Left forelimb (tissue), 1 donor: ENCODE results near the gene LEKR1.
"Not testable (repeated sequence)": the region's sequence is repeated elsewhere in the genome, so short reads cannot be mapped to it uniquely, and the experiment has no call there.

ENCODE experiments used
- DNase-seq: peaks from one replicate; pipeline ENCODE4 v3.0.0-alpha.2; 2018; ENCODE audit warnings: low spot score

LEKR1 gene

DNA sequence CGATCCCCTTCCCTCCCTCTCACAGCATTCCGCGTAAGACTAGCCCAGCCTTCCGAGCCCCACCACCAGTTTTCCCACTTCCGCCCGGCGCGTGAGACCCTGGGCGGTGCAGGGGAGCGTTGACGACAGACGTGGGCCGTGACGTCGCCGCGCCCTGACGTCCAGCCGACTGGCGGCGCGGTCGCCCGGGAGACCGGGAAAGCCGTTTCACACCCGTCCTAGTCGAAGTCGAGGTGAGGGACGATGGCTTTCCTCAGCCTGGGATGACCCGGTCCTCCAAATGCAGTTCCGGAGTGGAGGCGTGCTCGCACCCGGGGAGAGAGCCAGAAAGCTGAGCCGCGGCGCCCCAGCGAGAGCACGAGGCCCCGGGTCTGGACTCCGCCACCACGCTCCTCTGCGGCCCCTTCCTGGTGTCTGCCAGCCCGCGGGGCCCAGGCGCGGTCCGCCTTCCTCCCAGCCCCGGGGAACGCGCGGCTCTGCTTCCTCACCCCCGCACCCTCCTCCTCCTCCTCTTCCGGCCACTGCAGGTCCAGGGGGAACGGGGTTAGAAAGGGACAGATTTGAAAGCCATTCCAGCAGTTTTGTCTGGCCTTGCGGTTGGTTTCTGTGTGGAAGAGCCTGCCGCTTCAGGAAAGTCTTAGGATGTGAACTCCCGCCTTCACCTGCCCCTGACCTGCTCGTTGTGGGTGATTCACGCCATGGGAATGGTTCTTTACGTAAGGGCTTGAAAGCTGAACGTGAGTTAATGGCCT, at the start of gene LEKR1:
LEKR1 (plus strand) TSS at position 210 of the 752 bp plus-strand sequence. CDS start 2,977 bp downstream, outside the sequence.
- DNase-seq, result peak; percentile 95

DNA sequence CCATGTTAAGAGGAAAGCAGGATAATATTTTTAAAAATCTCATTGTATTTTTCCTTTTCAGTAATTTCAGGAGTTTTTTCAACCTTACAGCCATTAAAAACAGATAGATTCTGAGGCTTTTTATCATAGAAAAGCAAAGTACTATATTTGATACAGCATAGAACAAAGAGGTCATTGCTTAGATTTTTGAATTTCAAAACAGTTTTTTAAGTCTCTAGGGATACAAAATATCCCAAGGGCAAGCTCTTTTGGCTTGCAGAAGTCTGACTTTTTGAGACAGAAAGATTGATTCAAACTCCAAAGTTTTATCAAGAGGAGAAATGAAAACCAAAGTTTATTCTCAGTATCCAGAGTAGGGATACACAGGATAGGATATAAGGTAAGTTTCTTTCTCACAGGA, 49.3 kb upstream of the LEKR1 start:
- no peak for DNase-seq

DNA sequence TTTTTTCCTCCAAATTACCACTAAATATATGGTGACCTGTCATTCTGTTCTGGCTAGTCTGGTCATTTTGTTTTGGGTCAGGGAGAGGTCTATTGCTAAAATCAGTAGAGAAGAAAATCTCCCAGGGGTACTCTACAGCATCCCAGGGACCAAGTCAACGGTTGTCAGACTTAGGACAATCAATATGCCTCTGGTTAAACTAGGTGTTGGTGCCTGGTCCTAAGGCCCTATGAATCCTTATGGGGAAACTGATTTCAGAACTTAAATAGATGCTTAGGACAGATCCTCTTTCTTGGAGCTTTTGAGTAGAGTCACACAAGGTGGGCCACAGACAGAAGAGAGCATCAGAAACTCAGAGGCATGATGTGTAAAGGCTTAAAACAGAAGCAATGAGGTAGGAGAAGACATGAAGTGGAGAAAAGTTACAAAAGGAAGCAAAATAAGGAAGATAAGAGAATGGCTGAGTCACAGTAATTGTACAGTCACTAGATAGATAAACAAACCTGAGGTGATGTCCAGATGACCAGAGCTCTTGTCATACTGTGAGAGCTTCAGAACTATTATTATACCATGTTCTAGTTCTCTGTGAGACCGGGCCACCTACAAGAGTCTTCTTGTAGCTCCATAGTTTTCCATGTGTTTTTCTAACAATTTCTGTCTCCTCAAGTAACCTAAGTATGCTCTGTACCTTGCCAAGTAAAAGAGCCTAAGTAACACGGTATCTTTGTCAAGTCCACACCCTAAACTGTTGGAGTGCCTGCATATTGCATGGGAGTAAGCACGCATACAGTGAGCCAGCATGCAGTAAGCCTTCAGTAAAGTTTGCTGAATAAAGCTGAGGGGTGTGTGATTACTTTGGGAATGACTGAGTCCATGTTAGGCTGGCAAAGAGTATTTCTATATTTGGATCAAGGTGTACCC, 44.6 kb upstream of the LEKR1 start:
- DNase-seq, result no peak

DNA sequence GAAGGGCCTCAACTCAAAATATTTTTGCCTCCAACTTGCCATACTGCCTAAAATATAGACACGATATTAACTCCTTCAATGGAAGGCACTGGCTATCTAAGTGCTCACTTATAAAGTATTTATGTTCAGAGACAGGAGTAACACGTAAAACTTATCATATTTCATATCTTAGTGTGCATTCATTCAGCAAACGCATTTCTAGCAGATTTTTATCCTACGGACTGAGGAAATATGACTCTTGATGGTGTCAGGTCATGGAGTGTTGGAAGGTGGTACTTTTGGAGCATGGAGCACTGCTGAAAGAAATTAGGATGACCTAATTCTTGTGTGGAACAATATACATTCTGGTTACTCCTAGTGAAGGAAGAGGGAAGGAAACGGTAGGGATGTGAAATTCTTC, 43.8 kb upstream of the LEKR1 start:
- no peak for DNase-seq

DNA sequence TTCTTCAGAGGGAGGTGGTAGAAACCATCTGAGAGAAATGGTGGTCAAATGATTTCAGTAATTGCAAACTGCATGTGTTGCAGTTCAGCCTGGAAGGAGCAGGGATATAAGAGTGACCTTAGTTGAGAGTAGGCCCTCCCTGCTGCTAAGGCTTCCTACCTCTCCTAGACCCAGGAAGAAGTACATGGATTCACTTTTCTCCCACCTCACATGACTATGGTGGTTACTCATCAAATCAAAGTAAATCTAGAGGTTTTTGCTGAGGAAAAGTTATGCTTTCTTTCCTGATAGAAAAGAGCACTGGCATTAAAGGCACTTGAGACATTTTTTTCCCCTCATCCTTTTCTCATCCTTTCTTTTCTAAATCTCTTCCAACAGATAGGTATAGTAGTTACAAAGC, 43.2 kb upstream of the LEKR1 start:
- no peak for DNase-seq

DNA sequence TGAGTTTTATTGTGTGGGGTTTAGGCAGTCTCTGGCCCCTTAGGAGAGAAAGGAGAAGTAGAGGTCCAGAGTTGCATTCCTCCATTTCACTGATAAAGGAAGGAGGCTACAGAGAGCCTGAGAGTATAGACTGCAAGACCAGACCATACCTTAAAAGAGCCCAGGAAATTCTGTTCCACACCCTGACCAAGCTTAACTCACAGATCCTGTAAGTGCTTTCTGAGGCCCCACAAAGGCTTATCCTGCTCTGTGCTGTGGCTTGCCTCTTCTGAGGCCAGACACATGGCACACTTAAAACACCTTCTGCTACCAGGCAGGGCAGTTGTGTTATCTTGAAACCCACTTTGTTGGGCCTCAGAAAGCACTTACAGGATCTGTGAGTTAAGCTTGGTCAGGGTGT, 39.2 kb upstream of the LEKR1 start:
- DNase-seq, result no peak

DNA sequence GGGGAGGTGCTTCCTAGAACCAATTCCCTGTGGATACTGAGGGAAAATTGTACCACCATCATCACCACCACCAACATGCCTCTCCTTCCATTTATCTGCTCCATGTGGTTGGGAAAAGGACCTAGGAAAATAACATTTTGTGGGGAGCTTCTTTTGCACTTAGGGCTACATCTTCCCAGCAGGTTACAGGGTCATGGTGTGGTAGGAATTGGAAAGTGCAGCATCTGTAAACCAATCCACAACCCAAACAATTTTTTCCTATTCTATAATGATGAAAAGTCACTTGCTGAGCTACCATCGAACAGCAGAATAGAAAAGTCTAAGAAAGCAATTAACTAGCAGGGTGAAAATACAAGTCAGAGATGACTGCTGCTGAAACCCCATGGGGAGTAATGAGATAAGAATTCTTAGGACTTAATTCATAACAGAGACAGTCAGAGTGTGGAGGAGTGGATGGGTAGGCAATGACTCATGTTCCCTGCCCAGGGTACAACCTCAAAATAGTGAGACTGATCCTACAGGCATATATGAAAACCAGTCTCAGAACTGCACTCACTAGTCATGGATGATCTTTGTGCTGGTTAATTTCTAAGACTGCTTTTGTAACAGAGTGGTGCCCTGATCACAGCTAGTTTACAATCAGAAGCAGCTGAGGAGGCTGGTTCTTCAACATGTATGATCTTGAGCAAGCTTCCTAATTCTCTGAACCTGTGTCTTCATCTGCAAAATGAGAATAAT, 38.1 kb upstream of the LEKR1 start:
- DNase-seq, result no peak

DNA sequence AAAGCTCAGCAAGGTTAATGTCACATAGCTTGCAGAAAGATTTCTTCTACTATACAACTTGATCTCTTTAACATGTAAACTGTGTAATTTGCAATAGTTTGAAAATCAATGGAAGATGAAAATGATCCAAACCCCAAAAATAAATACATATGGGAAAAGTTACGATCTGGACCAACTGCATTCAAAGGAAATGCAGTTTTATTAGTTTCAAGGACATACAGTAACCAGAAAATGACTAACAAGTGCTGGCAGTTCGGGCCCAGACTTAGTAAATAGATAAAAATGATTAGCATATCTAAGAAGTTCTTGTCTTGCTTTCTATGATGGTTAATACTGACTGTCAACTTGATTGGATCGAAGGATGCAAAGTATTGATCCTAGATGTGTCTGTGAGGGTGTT, 37.3 kb upstream of the LEKR1 start:
- no peak for DNase-seq

DNA sequence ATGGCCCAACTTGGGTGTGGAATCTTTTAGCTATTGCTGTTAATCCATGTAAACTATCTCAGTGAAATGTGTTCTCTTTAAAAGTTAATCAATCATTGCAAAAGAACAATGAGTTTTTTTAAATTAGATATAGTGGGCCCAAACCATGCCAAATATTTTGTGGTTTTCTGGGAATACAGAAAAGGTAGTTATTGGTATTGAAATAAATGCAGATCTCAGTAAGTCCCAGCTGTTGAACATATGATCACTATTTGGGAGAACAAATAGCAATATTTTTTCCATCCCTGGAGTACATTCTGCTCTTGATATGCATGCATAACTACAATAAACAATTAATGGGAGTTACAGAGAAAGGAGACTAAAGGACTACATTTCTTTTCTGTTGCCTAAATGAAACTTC, 36.0 kb upstream of the LEKR1 start:
- no peak for DNase-seq

DNA sequence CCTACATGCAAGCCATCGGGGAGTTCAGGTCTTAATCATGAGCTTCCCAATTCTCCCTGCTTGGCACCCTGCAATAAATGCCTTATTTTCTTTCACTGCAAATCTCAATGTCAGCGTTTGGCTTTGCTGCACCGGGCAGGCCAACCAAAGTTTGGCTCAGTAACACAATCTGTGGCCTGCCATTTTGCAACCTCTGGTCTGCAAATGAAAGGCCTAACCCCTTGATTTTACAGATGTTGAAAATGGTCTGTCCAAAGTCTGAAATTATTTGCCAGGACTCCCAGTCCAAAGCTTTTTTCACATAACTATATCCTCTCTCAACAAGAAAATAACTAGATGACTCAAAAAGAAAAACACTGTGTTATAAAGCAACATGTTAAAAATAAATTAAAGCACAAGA, 34.0 kb upstream of the LEKR1 start:
- DNase-seq, result no peak

DNA sequence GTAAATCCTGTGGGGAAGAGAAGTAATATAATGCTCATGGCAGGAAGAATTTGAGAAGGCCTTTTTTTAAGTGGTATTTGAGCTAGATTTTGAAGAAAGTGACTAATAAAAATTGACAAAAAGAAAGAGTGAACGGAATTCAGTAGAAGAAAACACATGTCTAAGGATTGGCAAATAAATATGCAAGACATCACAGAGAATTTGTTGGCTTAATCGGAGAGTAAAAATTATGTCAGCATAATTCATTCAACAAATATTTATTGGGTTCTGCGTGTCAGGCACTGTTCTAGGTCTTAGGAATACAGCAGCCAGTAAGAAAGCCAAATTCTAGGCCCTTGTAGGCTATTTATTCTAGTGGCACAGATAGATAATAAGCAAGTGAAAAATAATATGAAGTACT, 33.6 kb upstream of the LEKR1 start:
- no peak for DNase-seq

DNA sequence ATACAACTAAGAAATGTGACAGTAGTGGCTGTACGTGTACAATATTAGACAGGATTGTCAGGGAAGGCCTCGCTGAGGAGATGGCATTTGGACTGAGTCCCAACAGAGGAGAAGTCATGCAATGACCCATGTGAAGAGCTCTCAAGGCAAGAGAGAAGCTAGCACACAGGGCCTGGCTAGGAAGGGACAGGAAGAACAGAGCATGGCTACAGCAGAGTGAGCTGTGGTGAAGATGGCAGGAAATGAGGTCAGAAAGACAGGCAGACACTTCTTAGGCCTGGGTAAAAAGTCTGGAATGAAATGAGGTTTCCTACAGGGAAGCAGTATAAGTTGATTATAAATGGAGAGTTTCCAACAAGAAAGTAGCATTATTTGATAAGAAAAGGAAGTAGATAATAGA, 33.2 kb upstream of the LEKR1 start:
- DNase-seq, result no peak

DNA sequence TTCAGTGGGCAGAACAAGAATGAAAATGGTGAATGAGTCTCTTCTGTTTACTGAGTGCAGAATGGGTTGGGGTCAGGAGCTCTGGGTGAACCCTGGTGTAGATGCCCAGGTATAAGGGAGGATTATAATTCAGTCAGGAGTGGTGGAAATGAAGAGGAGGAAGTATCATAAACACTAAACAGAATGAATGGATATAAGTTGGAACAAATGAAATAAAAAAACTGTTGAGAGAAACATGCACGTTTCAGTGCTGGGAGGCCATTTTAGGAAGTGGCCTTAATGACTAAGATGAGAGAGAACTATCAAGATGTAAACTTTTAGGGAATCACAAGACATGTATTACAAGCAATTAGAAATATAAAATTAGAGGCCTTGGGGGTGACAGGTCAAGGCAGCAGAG, 32.8 kb upstream of the LEKR1 start:
- no peak for DNase-seq

DNA sequence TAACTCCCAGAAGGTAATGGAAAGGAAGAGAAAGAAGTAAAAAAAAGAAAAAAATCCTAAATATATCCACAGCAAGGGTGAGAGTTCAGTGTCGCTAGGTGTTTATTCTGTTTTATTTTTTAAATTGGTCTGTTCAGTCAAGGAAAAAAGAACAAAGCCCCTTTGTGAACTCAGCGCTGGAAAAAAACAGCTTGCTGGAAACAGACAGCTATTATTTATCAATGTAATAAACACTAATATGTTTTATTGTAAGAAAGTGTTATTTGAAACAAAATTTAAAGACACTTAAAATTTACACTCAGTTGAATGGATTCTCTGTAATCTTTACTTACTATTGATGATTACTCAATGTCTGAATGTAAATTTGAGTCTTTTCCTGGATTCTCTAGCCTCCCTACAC, 32.3 kb upstream of the LEKR1 start:
- DNase-seq, result no peak

DNA sequence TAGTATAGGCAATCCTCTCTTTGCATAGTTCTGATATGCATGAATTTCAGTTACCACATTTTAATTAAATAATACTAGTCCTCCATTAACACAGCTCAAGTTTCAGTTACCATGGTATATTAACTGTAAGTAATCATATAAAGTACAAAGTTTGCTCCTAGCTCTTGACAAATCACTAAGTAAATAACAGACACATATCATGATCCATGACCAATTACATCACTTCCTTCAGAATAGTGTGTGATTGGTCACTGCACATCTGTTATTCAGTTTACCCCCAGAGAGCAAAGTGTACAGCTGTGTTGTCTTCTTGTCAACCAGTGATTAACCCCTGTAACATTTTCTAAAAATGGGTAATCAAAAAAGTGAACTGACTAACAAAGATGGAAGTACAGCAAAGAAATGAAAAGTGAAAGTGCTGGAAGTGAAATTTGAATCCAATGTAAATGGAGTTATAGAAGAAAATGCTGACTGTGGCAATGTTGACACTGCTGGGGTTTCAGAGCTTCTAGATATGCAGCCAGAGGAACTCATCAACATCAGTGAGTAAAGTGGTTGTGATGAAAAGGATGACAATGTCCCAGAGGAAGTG, 30.2 kb upstream of the LEKR1 start:
- no peak for DNase-seq

DNA sequence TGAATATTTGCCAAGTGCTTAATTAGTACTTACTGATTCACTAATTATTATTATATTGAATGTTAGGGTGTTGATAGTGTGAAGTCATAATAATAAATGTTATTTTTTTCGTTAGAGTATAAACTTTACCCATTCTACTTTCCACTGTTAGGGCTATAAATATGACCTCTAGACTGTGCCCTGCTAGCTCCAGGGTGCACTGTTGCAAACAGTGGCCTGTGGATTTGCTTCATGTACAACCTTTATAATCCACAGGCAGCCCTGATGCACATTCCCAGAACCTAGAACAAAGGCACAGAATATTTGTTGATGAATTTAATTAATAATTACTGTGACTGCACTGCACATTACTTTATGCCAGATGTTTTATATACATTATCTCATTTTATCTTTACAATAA, 28.8 kb upstream of the LEKR1 start:
- no peak for DNase-seq

DNA sequence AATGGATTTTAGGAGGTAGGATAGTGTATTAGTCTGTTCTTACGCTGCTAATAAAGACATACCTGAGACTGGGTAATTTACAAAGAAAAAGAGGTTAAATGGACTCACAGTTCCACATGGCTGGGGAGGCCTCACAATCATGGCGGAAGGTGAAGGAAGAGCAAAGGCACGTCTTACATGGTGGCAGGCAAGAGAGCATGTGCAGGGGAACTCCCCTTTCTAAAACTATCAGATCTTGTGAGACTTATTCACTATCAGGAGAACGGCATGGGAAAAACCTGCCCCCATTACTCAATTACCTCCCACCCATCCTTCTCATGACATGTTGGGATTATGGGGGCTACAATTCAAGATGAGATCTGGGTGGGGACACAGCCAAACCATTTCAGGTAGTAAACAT, 25.9 kb upstream of the LEKR1 start:
- DNase-seq, result not testable (repeated sequence)

DNA sequence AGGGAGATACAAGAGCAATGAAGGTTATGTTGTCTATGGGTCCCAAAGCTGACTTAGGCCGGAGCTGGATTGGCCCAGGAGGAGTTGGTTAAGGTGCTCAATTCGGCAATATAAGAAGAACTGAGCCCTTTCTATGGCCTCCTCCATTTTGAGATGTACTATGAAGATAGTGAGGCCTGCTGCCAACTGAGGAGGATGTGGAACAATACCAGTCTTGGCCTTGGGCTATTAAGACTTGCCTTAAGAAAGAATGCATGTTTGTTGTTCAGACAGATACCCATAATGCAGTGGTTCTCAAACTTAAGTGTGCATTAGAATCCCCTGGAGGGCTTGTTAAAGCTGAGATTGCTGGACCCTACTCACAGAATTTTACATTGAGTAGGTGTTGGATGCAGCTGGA, 24.4 kb upstream of the LEKR1 start:
- DNase-seq, result no peak

DNA sequence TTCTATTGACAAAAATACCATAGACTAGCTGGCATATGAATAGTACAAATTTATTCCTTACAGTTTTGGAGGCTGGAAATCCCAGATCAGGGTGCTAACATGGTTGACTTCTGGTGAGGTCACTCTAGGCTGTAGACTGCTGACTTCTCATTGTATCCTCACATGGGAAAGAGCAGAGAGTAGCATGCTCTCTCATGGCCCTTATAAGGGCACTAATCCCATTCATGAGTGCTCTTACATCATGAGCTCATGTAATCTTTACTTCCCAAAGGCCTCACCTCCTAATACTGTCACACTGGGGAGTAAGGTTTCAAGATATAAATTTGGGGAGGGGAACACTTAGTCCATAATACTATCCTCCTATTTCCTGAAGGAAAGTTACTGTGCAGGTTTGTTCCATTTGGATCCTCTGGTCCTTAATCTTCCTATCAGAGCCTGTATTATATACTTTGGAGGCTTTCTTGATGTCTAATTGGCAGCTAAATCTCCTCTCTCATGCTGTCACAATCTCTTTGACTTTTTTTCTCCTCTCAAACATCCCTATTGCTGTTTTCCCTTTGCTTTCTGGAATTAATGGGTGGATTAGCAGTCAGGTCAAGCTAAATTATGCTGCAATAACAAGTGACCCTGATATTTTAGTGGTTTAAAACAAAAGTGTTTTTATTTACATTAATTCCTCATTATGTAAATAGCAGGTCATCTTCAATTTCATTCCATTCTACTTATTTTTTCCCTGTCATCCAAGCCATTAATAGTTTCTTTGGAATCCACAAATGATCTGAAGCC, 23.1 kb upstream of the LEKR1 start:
- no peak for DNase-seq

DNA sequence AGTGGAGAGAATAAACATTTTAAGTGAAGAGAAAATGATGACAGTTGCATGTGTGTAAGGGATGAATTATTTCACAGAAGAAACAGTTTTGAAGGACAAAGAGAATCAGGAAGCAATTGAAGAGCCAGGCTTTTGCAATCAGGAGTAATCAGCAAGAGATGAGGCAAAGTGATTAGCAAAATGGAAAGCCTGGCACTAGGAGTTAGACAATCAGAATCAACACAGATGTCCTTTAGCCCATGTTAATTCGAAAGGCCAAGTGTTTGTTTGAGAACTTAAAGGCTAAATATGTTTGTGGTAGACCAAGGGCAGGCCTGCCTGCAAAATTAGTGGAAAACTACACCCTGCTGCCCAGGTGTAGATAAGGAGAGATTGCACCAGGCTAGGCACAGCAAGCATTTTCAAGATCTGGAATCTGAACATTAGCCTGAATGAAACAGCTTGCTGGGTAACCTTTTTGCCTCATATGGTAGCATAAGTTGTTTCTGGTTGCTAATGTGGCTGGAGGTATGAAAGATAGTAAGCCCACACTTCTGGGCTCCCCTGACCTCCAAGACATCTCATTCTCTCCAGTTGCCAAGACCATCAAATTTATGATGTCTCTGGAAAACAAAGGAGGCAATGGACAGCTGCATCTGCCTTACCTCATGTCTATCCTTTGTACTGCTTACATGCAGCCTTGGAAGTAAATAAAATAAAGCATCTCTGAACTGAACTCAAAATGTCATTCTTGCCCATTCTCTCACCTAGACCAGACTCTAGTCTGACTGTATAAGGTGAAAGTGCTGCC, 22.0 kb upstream of the LEKR1 start:
- DNase-seq, result no peak

DNA sequence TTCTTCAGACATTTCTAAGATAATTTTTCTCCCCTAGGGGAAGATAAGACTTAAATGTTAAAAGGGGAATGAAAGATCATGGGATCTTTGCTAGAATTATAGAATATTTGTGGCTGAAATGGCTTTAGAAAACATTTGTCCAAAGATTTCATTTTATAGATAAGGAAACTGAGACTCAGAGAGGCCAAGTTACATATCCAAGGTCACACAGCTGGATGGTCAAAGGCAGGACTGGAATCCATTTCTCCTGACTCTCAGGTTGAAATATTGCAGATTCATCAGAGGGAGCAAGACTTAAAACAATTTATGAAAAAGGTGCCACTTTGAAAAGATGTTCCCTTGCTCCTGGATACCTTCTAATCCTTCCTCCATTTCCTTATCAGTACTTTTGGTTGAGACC, 19.5 kb upstream of the LEKR1 start:
- DNase-seq, result no peak
